ENCODE data around the gene RNF151. TPM values are rescaled to one million over a fixed set of nuclear protein-coding genes. Genes with fewer than 3 reads are reported as not detected.

RNF151 gene
- total and polyA plus RNA-seq, 2 of the 13 experiments (the other 11 are each of a cell fraction or from before 2014, with no cell fraction given), result not detected

GRCh38 chr16:2003827-2004641 lies 37.4 kb downstream of the RNF151 start (continued):
- TF ChIP-seq ZNF710 (CRISPR knock-in tag; IDR thresholded peaks at IDR 0.05; ENCODE audit: borderline replicate concordance), result no peak
- TF ChIP-seq SIN3A (IDR thresholded peaks at IDR 0.05; ENCODE audit: borderline replicate concordance, low read depth, low read length), result peak; percentile 85; the same call in 1 of the 2 replicates
- no peak for TF ChIP-seq ZNF564 (CRISPR knock-in tag; IDR thresholded peaks at IDR 0.05)
- peak; percentile 38 for TF ChIP-seq AGO1 (IDR thresholded peaks at IDR 0.05; ENCODE audit: low read depth, low read length, poor library complexity, severe bottlenecking)
- no peak for TF ChIP-seq NFE2 (CRISPR knock-in tag; IDR thresholded peaks at IDR 0.05)
- 0 out of 2 replicates have a peak, but pooled peaks have one; percentile 21 for TF ChIP-seq ZKSCAN1 (IDR thresholded peaks at IDR 0.05; ENCODE audit: low read length)
- TF ChIP-seq GATAD2A (CRISPR knock-in tag; IDR thresholded peaks at IDR 0.05), result no peak
- no peak for TF ChIP-seq MIXL1 (CRISPR knock-in tag; IDR thresholded peaks at IDR 0.05)
- TF ChIP-seq SAP130 (CRISPR knock-in tag; IDR thresholded peaks at IDR 0.05; ENCODE audit: low read depth), result peak; percentile 92
- TF ChIP-seq ARID4A (CRISPR knock-in tag; IDR thresholded peaks at IDR 0.05; ENCODE audit: borderline replicate concordance), result peak; percentile 80
- TF ChIP-seq ELK4 (CRISPR knock-in tag; IDR thresholded peaks at IDR 0.05; ENCODE audit: borderline replicate concordance), result no peak
- peak; percentile 19 for TF ChIP-seq SKI (IDR thresholded peaks at IDR 0.05; ENCODE audit: partially characterized antibody)
- no peak for TF ChIP-seq HDAC6 (IDR thresholded peaks at IDR 0.05; ENCODE audit: low read depth, low read length)
- no peak for TF ChIP-seq ZNF790 (CRISPR knock-in tag; IDR thresholded peaks at IDR 0.05; ENCODE audit: borderline replicate concordance)
- TF ChIP-seq GLMP (CRISPR knock-in tag; IDR thresholded peaks at IDR 0.05; ENCODE audit: borderline replicate concordance), result no peak
- TF ChIP-seq ZHX1 (CRISPR knock-in tag; IDR thresholded peaks at IDR 0.05; ENCODE audit: low read depth), result 0 out of 2 replicates have a peak, but pooled peaks have one; percentile 21
- TF ChIP-seq ZNF570 (CRISPR knock-in tag; IDR thresholded peaks at IDR 0.05; ENCODE audit: borderline replicate concordance), result no peak
- TF ChIP-seq NCOA2 (CRISPR knock-in tag; IDR thresholded peaks at IDR 0.05), result no peak

All from HepG2 (cell line).